Measurements from ENCODE around the gene FGF22.

DNA sequence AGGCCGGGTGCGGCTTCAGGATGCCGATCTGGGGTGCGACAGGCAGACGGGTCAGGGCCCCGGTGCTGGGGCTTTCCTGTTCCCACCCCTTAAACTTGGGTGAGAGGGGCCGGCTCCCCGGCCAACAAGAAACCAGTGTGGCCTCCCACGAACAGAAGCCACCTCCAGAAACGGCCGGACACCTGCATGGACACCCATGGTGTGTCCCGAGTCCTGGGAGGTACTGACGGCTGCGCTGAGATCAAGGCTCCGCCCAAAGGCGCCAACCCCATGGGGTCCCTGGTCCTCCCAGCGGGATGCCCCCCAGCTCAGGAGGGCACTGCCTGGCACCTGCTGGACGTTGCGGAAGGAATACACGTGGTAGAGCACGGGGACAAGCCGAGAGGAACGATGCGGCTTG lies 17.9 kb upstream of the FGF22 start:
- TF ChIP-seq, protein P1, sequence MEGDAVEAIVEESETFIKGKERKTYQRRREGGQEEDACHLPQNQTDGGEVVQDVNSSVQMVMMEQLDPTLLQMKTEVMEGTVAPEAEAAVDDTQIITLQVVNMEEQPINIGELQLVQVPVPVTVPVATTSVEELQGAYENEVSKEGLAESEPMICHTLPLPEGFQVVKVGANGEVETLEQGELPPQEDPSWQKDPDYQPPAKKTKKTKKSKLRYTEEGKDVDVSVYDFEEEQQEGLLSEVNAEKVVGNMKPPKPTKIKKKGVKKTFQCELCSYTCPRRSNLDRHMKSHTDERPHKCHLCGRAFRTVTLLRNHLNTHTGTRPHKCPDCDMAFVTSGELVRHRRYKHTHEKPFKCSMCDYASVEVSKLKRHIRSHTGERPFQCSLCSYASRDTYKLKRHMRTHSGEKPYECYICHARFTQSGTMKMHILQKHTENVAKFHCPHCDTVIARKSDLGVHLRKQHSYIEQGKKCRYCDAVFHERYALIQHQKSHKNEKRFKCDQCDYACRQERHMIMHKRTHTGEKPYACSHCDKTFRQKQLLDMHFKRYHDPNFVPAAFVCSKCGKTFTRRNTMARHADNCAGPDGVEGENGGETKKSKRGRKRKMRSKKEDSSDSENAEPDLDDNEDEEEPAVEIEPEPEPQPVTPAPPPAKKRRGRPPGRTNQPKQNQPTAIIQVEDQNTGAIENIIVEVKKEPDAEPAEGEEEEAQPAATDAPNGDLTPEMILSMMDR (IDR thresholded peaks at IDR 0.05): no peak
- TF ChIP-seq POLR2A (IDR thresholded peaks at IDR 0.05): no peak

Data from esophagus squamous epithelium (tissue), 4 donors.